Measurements from ENCODE around the gene C21orf91.

Gene C21orf91

GRCh38 chr21:17757671-17758070 is 61.5 kb downstream of the C21orf91 start:
- DNase-seq (ENCODE audit: low read depth), result no peak
- TF ChIP-seq CTCF (conservative IDR thresholded peaks at IDR 0.05; ENCODE audit: low read depth, low read length), result no peak
- no peak overlapping the region for H3K4me3 ChIP-seq (ENCODE audit: low read length)

GRCh38 chr21:17753736-17754135 is 65.4 kb downstream of the C21orf91 start:
- no peak for TF ChIP-seq CTCF (conservative IDR thresholded peaks at IDR 0.05; ENCODE audit: low read depth, low read length)
- DNase-seq (ENCODE audit: low read depth), result no peak
- H3K4me3 ChIP-seq (ENCODE audit: low read length), result no peak overlapping the region

GRCh38 chr21:17752171-17752570 is 67.0 kb downstream of the C21orf91 start:
- H3K4me3 ChIP-seq (ENCODE audit: low read length), result no peak overlapping the region
- TF ChIP-seq CTCF (conservative IDR thresholded peaks at IDR 0.05; ENCODE audit: low read depth, low read length), result no peak

GRCh38 chr21:17746920-17747319 is 72.2 kb downstream of the C21orf91 start:
- TF ChIP-seq CTCF (conservative IDR thresholded peaks at IDR 0.05; ENCODE audit: low read depth, low read length), result no peak
- DNase-seq (ENCODE audit: low read depth), result no peak
- no peak overlapping the region for H3K4me3 ChIP-seq (ENCODE audit: low read length)

More at GRCh38 chr21:17752171-17752570, 67.0 kb downstream of the C21orf91 start:
- no peak for DNase-seq (ENCODE audit: low read depth)

GRCh38 chr21:17745086-17745485 is 74.1 kb downstream of the C21orf91 start:
- DNase-seq (ENCODE audit: low read depth), result no peak
- no peak for TF ChIP-seq CTCF (conservative IDR thresholded peaks at IDR 0.05; ENCODE audit: low read depth, low read length)
- H3K4me3 ChIP-seq (ENCODE audit: low read length), result no peak overlapping the region

- H3K4me3 ChIP-seq (ENCODE audit: low read length), result no peak overlapping the region
- no peak for DNase-seq (ENCODE audit: low read depth)
These were observed 76.1 kb downstream of the C21orf91 start for GRCh38 chr21:17742940-17743592.

More at GRCh38 chr21:17742940-17743592, 76.1 kb downstream of the C21orf91 start:
- no peak for TF ChIP-seq CTCF (conservative IDR thresholded peaks at IDR 0.05; ENCODE audit: low read depth, low read length)
